Stomach smooth muscle (tissue), 2 donors: ENCODE measurements around the gene BCL2.

Experiments used
- H3K27ac ChIP-seq: one replicate; pipeline ENCODE4 v1.7.0; 2013; ENCODE audit warnings: mild to moderate bottlenecking, low read length, inconsistent platforms
- H3K27me3 ChIP-seq, 2 donors: one replicate each; pipeline ENCODE4 v1.7.0; 2013; ENCODE audit warnings: low read length in 2 of 2; ENCODE audit not compliant: insufficient read depth in 2 of 2, control insufficient read depth in 1 of 2
- H3K36me3 ChIP-seq, 2 donors: one replicate each; pipeline ENCODE4 v1.7.0; 2013; ENCODE audit warnings: low read length in 2 of 2; ENCODE audit not compliant: control insufficient read depth in 2 of 2, insufficient read depth in 2 of 2
- H3K4me1 ChIP-seq: one replicate; pipeline ENCODE4 v1.7.0; 2013; ENCODE audit warnings: low read length; ENCODE audit not compliant: control insufficient read depth, insufficient read depth
- H3K4me3 ChIP-seq, 2 donors: one replicate each; pipeline ENCODE4 v1.7.0; 2013; ENCODE audit warnings: low read length in 2 of 2
- H3K9ac ChIP-seq, 2 donors: one replicate each; pipeline ENCODE4 v1.7.0; 2013; ENCODE audit warnings: low read length in 2 of 2, mild to moderate bottlenecking in 1 of 2
- H3K9me3 ChIP-seq, 2 donors: one replicate each; pipeline ENCODE4 v1.7.0; 2013; ENCODE audit warnings: low read length in 2 of 2; ENCODE audit not compliant: control insufficient read depth in 2 of 2
- donor health status: healthy.
- donor health status: Pancreatic carcinoma.

Gene BCL2

DNA sequence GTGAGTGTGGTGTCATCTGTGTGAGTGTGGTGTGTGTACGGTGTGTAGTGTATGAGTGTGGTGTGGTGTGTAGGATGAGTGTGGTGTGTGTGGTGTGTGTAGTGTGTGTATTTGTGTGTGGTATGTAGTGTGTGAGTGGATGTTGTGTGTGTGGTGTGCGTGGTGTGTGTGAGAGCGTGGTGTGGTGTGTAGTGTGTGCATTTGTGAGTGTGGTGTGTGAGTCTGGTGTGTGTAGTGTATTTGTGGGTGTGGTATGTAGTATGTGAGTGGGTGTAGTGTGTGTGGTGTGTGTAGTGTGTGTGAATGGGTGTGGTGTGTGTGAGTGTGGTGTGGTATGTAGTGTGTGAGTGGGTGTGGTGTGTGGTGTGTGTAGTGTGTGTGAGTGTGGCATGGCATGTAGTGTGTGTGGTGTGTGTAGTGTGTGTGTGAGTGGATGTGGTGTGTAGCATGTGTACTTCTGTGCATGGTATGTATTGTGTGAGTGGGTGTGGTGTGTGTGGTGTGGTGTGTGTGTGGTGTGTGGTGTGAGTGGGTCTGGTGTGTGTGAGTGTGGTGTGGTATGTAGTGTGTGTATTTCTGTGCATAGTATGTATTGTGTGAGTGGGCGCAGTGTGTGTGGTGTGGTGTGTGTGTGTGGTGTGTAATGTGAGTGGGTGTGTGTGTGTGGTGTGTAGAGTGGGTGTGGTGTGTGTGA, 227.8 kb downstream of the BCL2 start:
- Histone ChIP-seq H3K9ac (no peak overlapping the region), H3K27me3 (no peaks in the 10 kb centered on the region), H3K4me1 (peaks cover 17% of the 10 kb centered on the region), H3K27ac (no peak overlapping the region), H3K4me3 (no peak overlapping the region), H3K9me3 (no peaks in the 10 kb centered on the region), H3K36me3 (no peaks in the 10 kb centered on the region)

DNA sequence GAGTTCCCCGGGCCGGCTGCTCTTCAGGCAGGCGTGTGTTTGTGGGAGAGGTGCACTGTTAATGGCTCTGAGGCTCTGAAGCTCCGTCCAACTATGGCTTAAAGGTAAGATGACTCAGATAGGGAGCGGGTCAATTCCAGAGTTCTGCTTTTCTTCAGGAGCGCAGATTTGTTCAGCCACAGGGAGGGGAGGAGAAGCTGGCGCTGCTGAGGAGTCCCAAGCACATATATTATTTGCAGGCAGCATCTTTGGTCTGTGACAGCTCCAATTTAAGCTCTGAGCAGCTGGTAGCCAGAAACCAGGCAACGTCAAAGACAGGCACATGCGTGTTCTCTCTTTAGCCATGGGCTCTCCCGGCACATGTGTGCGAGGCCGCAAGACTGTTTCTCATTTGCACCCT, 229.2 kb downstream of the BCL2 start:
- Histone ChIP-seq H3K4me3 (no peak overlapping the region), H3K9me3 (no peaks in the 10 kb centered on the region), H3K36me3 (no peaks in the 10 kb centered on the region), H3K27me3 (no peaks in the 10 kb centered on the region), H3K4me1 (peaks cover 17% of the 10 kb centered on the region), H3K27ac (no peak overlapping the region), H3K9ac (no peak overlapping the region)

GRCh38 chr18:63089041-63089440, 230.5 kb downstream of the BCL2 start:
- Histone ChIP-seq H3K4me3 (no peak overlapping the region), H3K4me1 (peaks cover 17% of the 10 kb centered on the region), H3K9ac (no peak overlapping the region), H3K27ac (no peak overlapping the region), H3K36me3 (no peaks in the 10 kb centered on the region), H3K9me3 (no peaks in the 10 kb centered on the region), H3K27me3 (no peaks in the 10 kb centered on the region)

DNA sequence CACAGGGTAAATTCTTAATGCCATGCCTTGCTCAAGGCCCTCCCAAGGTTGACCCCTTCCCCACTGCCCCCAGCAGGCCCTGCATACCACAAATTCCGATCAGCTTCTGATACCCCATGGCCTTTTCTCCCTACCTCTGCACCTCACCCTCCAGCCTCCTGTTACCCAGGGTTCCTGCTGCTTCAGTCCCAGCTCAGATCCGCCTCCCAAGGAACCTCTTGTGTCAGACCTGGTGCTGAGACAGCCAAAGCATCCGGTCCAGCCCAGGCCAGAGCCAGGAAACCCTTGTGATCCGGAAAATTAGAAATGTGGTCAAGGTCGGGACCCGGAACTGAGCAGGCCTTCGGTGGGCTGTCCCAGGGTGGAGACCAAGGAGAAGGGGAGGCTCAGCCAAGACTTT, 231.3 kb downstream of the BCL2 start:
- no peak overlapping the region for H3K9ac ChIP-seq
- no peak overlapping the region for H3K27ac ChIP-seq
- no peaks in the 10 kb centered on the region for H3K9me3 ChIP-seq
- H3K4me1 ChIP-seq = peaks cover 17% of the 10 kb centered on the region
- H3K4me3 ChIP-seq = no peak overlapping the region
- no peaks in the 10 kb centered on the region for H3K27me3 ChIP-seq
- no peaks in the 10 kb centered on the region for H3K36me3 ChIP-seq

DNA sequence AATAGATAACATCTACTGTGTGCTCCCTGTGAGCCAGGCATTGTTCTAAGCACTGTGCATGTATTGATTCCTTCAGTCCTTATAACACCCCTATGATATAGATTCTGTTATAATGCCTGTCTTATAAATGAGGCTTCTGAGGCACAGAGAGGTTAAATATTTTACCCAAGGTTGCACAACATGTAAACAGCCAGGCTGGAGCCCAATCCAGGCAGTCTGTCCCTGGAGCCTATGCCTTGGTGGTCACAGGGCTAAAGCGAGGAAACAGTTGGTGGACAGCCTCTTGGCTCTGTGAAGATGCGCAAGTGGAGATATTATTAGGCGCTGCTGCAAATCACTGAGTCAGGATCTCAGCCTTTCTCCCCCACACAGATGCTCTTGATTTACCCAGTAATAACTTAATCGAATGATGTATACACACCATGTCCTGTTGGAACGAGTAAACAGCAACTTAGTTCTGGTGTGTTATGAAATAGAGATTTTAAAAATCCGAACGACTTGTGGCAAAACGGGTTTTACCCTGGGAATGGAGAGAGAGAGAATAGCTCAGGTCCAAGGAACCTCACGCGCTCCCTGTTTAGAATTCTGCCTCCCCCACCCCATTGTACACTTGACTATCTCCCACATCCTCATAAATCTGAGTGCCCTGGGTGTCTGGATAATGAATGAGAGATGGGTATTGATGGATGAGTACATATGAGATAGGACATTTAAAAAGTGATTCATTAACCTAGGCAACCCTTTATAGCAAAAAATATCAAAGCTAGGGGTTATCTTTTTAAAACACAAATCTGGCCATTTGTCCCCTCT, 231.9 kb downstream of the BCL2 start:
- H3K9ac ChIP-seq = no peak overlapping the region
- H3K4me1 ChIP-seq = peaks cover 17% of the 10 kb centered on the region
- H3K36me3 ChIP-seq = no peaks in the 10 kb centered on the region
- no peak overlapping the region for H3K4me3 ChIP-seq
- no peak overlapping the region for H3K27ac ChIP-seq
- no peaks in the 10 kb centered on the region for H3K9me3 ChIP-seq
- no peaks in the 10 kb centered on the region for H3K27me3 ChIP-seq

DNA sequence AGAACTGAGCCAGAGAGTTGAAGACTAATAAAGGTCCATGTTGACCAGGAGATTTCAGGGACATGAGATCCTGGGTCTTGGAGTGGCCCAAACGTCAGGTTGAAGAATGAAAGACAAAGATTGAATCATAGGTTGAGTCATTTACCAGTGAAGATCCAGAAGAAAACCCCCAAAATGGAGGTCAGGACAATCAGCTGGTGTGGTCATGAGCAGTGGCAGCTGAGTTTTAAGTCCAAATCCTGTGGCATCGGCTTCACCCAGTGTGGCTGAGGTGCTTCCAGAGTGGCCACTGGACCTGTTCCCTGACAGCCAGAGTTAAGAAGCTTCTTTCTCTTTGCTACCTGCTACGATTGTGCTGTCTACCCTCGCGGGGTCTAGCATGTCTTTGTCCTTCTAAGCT, 234.0 kb downstream of the BCL2 start:
- no peaks in the 10 kb centered on the region for H3K27me3 ChIP-seq
- H3K27ac ChIP-seq = no peak overlapping the region
- no peak overlapping the region for H3K4me3 ChIP-seq
- H3K4me1 ChIP-seq = peaks cover 8% of the 10 kb centered on the region
- no peak overlapping the region for H3K9ac ChIP-seq
- H3K9me3 ChIP-seq = no peaks in the 10 kb centered on the region
- H3K36me3 ChIP-seq = no peaks in the 10 kb centered on the region

DNA sequence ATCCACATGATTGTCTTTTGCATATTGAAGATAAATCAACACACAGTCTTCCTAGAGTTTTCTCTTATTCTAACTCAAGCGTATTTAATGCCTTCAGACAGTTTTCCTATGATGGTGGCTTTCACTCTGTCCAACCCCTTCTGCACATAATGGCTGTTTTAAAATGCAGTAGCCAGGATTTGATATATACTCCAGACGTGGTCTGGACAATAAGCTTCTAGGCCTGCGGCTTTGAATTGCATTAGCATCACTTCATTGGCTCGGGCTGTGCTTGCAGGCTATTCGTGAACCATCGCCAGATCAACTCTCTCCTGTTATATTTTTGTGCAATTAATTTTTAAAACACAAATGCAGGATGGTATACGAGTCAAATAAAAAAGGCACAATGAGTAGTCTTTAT, 235.3 kb downstream of the BCL2 start:
- no peak overlapping the region for H3K4me3 ChIP-seq
- H3K9ac ChIP-seq = no peak overlapping the region
- H3K4me1 ChIP-seq = no peaks in the 10 kb centered on the region
- peaks cover 0 to 3% of the 10 kb centered on the region in 2 donors for H3K9me3 ChIP-seq
- H3K27ac ChIP-seq = no peak overlapping the region
- no peaks in the 10 kb centered on the region for H3K27me3 ChIP-seq
- H3K36me3 ChIP-seq = no peaks in the 10 kb centered on the region

GRCh38 chr18:63083555-63083954, 236.0 kb downstream of the BCL2 start:
- Histone ChIP-seq H3K27ac (no peak overlapping the region), H3K4me3 (no peak overlapping the region), H3K27me3 (no peaks in the 10 kb centered on the region), H3K36me3 (no peaks in the 10 kb centered on the region), H3K9ac (no peak overlapping the region), H3K9me3 (peaks cover 0 to 3% of the 10 kb centered on the region in 2 donors), H3K4me1 (no peaks in the 10 kb centered on the region)

DNA sequence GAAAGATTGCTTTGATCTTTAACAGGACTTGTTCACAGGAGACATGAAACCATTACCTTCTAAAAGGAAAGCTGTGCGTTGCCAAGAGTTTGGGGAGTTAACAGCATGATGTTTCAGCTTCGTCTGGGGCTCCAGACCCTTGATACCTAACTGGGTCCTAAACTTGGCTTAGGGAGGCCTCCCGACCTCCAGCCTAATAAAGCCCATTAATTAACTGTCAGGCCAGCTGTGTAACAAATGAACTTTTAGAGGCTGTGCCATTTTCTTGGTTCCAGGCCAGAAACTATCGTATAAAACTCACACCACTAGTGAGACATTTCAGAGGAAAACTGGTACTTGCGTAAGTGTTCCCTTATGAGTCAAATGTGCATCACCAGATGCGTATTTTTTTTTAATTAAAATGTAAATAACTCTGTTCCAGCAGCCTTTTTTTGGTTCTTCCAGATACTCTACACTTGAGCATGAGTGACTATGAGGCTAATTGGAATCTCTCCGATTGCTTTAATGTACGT, 236.5 kb downstream of the BCL2 start:
- Histone ChIP-seq H3K9me3 (peaks cover 0 to 3% of the 10 kb centered on the region in 2 donors), H3K27me3 (no peaks in the 10 kb centered on the region), H3K4me1 (no peaks in the 10 kb centered on the region), H3K36me3 (no peaks in the 10 kb centered on the region), H3K4me3 (no peak overlapping the region), H3K27ac (no peak overlapping the region), H3K9ac (no peak overlapping the region)

DNA sequence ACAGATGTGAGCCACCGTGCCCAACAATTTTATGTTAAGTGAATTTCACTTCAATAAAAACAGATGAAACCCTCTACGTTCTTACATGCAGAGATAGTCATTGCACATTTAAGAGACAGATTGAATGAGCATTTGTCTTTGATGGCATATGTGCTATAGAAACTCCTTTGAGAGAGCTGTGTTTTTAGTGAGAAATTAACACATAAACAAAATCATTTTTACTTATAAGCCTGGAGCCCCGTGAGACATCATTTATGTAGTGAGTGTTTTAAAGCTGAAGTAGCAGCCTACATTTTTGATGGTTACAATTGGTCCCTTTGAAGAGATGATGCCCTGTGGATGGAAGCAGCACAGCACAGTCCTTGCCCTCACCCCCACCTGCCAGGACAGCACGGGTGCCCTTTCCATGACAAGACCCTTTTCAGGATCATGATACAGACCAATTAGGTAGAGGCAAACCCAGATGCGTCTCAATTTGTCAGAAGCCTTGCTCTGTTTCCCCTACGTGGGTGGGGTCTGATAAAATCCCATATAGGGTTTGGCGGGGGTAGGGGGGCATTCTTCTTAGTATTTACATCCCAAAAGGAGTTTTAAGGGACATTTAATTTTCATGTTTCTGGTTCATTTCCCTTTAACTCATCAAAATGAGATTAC, 237.1 kb downstream of the BCL2 start:
- Histone ChIP-seq H3K4me3 (no peak overlapping the region), H3K27me3 (no peaks in the 10 kb centered on the region), H3K36me3 (no peaks in the 10 kb centered on the region), H3K4me1 (no peaks in the 10 kb centered on the region), H3K9ac (no peak overlapping the region), H3K27ac (no peak overlapping the region), H3K9me3 (peaks cover 0 to 3% of the 10 kb centered on the region in 2 donors)
